ENCODE results near the gene ABCF3.

DNA sequence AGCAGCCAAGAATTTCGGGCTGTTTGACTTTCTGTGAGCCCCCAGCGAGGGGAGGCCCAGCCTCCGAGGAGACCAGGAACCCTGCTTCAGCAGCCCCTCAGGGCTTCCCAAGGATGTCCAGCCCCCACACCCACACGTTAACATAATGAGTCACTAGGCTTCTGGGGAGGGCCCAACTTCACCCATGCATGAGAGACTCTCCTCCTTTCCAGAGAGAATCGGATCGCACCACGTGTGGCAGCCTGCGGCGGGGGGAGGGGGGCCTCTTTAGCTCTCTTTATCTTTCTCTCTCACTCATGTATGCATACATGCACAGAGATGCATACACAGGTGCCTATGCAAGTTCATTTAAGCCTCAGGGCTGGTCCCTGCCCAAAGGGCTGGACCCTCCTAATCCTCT lies 14.4 kb upstream of the ABCF3 start:
- TF ChIP-seq, protein P1, sequence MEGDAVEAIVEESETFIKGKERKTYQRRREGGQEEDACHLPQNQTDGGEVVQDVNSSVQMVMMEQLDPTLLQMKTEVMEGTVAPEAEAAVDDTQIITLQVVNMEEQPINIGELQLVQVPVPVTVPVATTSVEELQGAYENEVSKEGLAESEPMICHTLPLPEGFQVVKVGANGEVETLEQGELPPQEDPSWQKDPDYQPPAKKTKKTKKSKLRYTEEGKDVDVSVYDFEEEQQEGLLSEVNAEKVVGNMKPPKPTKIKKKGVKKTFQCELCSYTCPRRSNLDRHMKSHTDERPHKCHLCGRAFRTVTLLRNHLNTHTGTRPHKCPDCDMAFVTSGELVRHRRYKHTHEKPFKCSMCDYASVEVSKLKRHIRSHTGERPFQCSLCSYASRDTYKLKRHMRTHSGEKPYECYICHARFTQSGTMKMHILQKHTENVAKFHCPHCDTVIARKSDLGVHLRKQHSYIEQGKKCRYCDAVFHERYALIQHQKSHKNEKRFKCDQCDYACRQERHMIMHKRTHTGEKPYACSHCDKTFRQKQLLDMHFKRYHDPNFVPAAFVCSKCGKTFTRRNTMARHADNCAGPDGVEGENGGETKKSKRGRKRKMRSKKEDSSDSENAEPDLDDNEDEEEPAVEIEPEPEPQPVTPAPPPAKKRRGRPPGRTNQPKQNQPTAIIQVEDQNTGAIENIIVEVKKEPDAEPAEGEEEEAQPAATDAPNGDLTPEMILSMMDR (IDR thresholded peaks at IDR 0.05) = no peak
- no peak for TF ChIP-seq POLR2A (IDR thresholded peaks at IDR 0.05)
